Chondrocyte (in vitro differentiated cells): ENCODE data around the gene TMPRSS11D. TPM values are rescaled to one million over a fixed set of nuclear protein-coding genes. Genes with fewer than 3 reads are reported as not detected.

Source experiments
- DNase-seq: peaks from one replicate; pipeline ENCODE4 v3.0.0; 2021; ENCODE audit warnings: mixed read lengths, low spot score
- H3K27ac Mint-ChIP-seq: one replicate; pipeline ENCODE4 v1.8.0; 2021; ENCODE audit warnings: mild to moderate bottlenecking, moderate library complexity, mixed read lengths; ENCODE audit not compliant: unreplicated experiment
- H3K27me3 Mint-ChIP-seq: 2 replicates; pipeline ENCODE4 v1.8.0; 2021; ENCODE audit warnings: low read depth, mixed read lengths
- H3K36me3 Mint-ChIP-seq: 2 replicates; pipeline ENCODE4 v1.8.0; 2021; ENCODE audit warnings: low read depth, mixed read lengths
- H3K4me1 Mint-ChIP-seq: 2 replicates; pipeline ENCODE4 v1.8.0; 2021; ENCODE audit warnings: low read depth, mild to moderate bottlenecking, mixed read lengths
- H3K4me3 Mint-ChIP-seq: one replicate; pipeline ENCODE4 v1.8.0; 2021; ENCODE audit warnings: mild to moderate bottlenecking, moderate library complexity, mixed read lengths; ENCODE audit not compliant: unreplicated experiment
- H3K9me3 Mint-ChIP-seq: 2 replicates; pipeline ENCODE4 v1.8.0; 2021; ENCODE audit warnings: low read depth, mixed read lengths
- total RNA-seq: library from RNA; stranded (reverse); gene quantifications from 3 replicates; pipeline ENCODE4 v1.2.1, GENCODE V29; 2021
- TF ChIP-seq, protein P1 (sequence below): fragments of 200-600 bp; sonication (generic); IDR thresholded peaks from 2 replicates; pipeline ENCODE4 v1.5.0; 2021; ENCODE audit warnings: antibody characterized with exemption, mild to moderate bottlenecking, moderate library complexity

The TMPRSS11D gene
- total RNA-seq, 1 donor from 2014 or later = not detected

DNA sequence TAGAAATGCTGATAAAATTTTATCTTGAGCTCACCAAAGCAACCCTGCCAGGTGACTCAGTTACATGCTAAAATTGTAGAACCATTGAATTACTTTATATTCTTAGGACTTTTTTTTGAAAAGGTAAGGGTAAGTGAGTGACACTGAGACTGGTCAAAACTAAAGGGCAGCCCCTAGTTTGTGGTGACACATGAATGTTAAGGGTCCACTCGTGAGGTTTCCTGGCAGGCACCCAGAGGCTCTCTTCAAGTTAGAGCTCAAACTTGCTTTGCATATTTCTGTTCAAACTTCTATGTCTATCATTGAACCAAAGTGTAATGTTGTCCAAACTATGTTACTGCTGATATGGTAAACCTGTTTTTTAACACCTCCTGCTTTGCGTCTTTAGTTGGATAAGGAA is 30.5 kb downstream of the TMPRSS11D start:
- peaks cover 16% of the 10 kb centered on the region for H3K9me3 Mint-ChIP-seq
- no peak overlapping the region for H3K4me3 Mint-ChIP-seq
- H3K4me1 Mint-ChIP-seq = no peaks in the 10 kb centered on the region
- no peak overlapping the region for H3K27ac Mint-ChIP-seq
- H3K27me3 Mint-ChIP-seq = peaks cover 4% of the 10 kb centered on the region
- no peak for DNase-seq
- TF ChIP-seq, protein P1, sequence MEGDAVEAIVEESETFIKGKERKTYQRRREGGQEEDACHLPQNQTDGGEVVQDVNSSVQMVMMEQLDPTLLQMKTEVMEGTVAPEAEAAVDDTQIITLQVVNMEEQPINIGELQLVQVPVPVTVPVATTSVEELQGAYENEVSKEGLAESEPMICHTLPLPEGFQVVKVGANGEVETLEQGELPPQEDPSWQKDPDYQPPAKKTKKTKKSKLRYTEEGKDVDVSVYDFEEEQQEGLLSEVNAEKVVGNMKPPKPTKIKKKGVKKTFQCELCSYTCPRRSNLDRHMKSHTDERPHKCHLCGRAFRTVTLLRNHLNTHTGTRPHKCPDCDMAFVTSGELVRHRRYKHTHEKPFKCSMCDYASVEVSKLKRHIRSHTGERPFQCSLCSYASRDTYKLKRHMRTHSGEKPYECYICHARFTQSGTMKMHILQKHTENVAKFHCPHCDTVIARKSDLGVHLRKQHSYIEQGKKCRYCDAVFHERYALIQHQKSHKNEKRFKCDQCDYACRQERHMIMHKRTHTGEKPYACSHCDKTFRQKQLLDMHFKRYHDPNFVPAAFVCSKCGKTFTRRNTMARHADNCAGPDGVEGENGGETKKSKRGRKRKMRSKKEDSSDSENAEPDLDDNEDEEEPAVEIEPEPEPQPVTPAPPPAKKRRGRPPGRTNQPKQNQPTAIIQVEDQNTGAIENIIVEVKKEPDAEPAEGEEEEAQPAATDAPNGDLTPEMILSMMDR = no peak
- no peaks in the 10 kb centered on the region for H3K36me3 Mint-ChIP-seq

DNA sequence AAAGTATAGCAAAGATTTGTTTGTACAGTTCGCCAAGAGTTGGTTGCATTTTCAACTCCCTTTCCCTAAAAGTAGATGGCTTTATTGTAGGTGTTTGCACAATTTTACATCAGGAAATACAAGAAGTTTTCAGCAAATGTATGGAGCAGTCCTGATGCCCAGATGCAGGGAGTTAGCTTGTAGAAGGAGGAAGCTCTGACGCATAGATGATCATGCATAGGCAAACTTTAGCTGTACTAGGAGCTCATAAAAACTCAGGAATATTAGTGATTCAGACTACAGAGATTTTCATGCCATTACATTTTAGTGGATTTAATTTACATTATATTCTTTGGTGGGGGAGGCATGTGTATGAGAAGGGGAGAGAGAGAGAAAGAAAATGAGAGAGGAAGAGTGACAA is 62.9 kb downstream of the TMPRSS11D start:
- Mint-ChIP-seq H3K4me1 (no peaks in the 10 kb centered on the region), H3K27me3 (no peaks in the 10 kb centered on the region), H3K9me3 (peaks cover 13% of the 10 kb centered on the region), H3K27ac (no peak overlapping the region), H3K4me3 (no peak overlapping the region), H3K36me3 (no peaks in the 10 kb centered on the region)
- no peak for DNase-seq
- TF ChIP-seq, protein P1 = no peak

DNA sequence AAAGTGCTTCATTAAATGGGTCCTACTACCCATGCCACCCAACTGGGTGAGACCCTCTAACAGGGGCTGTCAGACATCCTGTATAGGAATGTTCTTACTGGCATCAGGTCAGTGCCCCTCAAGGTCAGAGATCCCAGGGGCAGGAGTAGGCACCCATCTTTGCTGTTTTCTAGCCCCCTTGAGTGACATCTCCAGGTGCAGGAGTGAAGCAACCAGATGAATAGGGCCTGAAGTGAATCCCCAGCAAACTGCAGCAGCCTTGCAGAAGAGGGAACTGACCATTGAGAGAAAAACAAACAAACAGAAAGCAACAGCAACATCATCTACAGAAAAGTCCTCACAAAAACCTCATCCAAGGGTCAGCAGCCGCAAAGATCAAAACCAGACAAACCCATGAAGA is 73.8 kb downstream of the TMPRSS11D start:
- H3K27ac Mint-ChIP-seq = no peak overlapping the region
- no peak for DNase-seq
- H3K9me3 Mint-ChIP-seq = peaks cover 43% of the 10 kb centered on the region
- TF ChIP-seq, protein P1 = no peak
- H3K36me3 Mint-ChIP-seq = peaks cover 2% of the 10 kb centered on the region
- H3K4me3 Mint-ChIP-seq = no peak overlapping the region
- H3K4me1 Mint-ChIP-seq = no peaks in the 10 kb centered on the region
- H3K27me3 Mint-ChIP-seq = no peaks in the 10 kb centered on the region

DNA sequence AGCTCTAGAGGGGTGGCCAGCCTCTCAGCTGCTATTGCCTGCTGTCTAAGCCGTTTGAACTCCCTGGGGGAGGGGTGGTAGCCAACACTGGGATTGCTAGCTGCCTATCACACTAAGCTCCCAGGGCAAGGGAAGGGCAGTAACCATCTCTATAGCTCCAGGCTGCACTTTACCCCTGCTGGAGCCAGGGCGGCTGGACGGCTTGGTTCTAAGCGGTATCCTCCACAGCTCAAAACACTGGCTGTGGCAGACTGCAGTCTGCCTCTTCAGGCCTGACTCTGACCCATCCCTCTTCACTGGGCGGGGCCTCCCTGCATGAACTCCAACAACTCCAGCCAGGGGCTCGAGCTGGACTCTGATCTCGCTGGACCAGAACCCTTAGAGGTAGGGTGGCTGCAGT is 74.3 kb downstream of the TMPRSS11D start:
- peaks cover 2% of the 10 kb centered on the region for H3K36me3 Mint-ChIP-seq
- no peak for DNase-seq
- H3K4me3 Mint-ChIP-seq = no peak overlapping the region
- H3K27ac Mint-ChIP-seq = no peak overlapping the region
- H3K4me1 Mint-ChIP-seq = no peaks in the 10 kb centered on the region
- H3K9me3 Mint-ChIP-seq = peaks cover 40% of the 10 kb centered on the region
- TF ChIP-seq, protein P1 = no peak
- H3K27me3 Mint-ChIP-seq = no peaks in the 10 kb centered on the region

DNA sequence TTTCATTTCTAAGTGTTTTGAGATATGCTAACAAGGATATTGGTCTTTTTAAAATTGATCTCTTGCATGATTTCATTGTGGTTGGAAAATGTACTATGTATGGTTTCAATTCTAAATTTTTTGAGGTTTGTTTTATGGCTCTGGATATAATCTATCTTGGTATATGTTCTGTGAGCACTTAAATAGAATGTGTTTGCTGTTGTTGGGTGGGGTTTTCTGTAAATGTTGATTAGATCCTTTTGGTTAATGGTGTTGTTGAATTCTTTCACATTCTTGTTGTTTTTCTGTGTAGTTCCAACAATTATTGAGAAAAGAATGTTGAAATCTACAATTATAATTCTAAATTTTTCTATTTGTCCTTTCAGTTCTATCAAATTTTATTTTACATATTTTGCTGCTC is 87.0 kb downstream of the TMPRSS11D start:
- H3K9me3 Mint-ChIP-seq = peaks cover under 1% of the 10 kb centered on the region
- TF ChIP-seq, protein P1 = no peak
- no peaks in the 10 kb centered on the region for H3K4me1 Mint-ChIP-seq
- no peak overlapping the region for H3K27ac Mint-ChIP-seq
- H3K27me3 Mint-ChIP-seq = no peaks in the 10 kb centered on the region
- no peak for DNase-seq
- no peak overlapping the region for H3K4me3 Mint-ChIP-seq
- H3K36me3 Mint-ChIP-seq = peaks cover 2% of the 10 kb centered on the region
